ENCODE measurements around the gene GALNT12.

- TF ChIP-seq CTCF (IDR thresholded peaks at IDR 0.05; ENCODE audit: low read depth, low read length, missing input control) (no peak), REST (IDR thresholded peaks at IDR 0.05) (no peak), TAF1 (conservative IDR thresholded peaks at IDR 0.05) (no peak), NR2F2 (IDR thresholded peaks at IDR 0.05) (no peak)
Observed at GRCh38 chr9:98809311-98810101, 2.0 kb downstream of the GALNT12 start.
